DND-41 (cell line): Measurements from ENCODE around the gene ADAT2.

Experiments used
- CTCF ChIP-seq: IDR thresholded peaks from 2 replicates; pipeline ENCODE4 v1.5.1; 2012; ENCODE audit warnings: borderline replicate concordance, low read length, moderate library complexity, mild to moderate bottlenecking; ENCODE audit not compliant: poor library complexity, severe bottlenecking; ENCODE audit errors: extremely low read depth
- EZH2 ChIP-seq: IDR thresholded peaks from 3 replicates; pipeline ENCODE4 v1.6.1; 2012; ENCODE audit warnings: borderline replicate concordance, low read depth, mild to moderate bottlenecking, moderate library complexity, low read length, inconsistent platforms; ENCODE audit not compliant: severe bottlenecking

- TF ChIP-seq CTCF (no peak), EZH2 (no peak)
These were observed 60.2 kb downstream of the ADAT2 start for GRCh38 chr6:143390278-143390677.
